Measurements from ENCODE around the gene ZNF827. TPM values are rescaled to one million over a fixed set of nuclear protein-coding genes. Genes with fewer than 3 reads are reported as not detected.

The ZNF827 gene
- polyA plus RNA-seq, 4 donors = 3.5 to 30.0 (median 7.5) TPM

GRCh38 chr4:145814246-145814645 is 124.4 kb downstream of the ZNF827 start:
- Histone ChIP-seq H3K27me3 (ENCODE audit: control insufficient read depth in 3 of 3, insufficient read depth in 3 of 3, low read length in 3 of 3) (no peaks in the 10 kb centered on the region), H3K9me3 (ENCODE audit: control insufficient read depth in 2 of 2, insufficient read depth in 1 of 2, low read depth in 1 of 2, low read length in 1 of 2) (peaks cover 0 to 5% of the 10 kb centered on the region in 2 donors), H3K4me1 (ENCODE audit: control insufficient read depth in 3 of 3, insufficient read depth in 2 of 3, low read depth in 1 of 3, low read length in 2 of 3) (no peaks in the 10 kb centered on the region), H3K4me3 (ENCODE audit: low read depth in 1 of 3, low read length in 3 of 3) (no peak overlapping the region), H3K27ac (ENCODE audit: low read depth in 1 of 3, low read length in 2 of 3) (no peak overlapping the region), H3K36me3 (ENCODE audit: control insufficient read depth in 3 of 3, insufficient read depth in 2 of 3, low read depth in 1 of 3, low read length in 3 of 3) (peaks cover 2 to 31% (median 4%) of the 10 kb centered on the region in 3 donors)
- WGBS, 3 donors = 88 to 100% (median 96%) methylated on average over 1 of the region's 1 CpG
- DNase-seq (no peak), FAIRE-seq (no peak)

- Histone ChIP-seq H3K27me3 (ENCODE audit: control insufficient read depth in 3 of 3, insufficient read depth in 3 of 3, low read length in 3 of 3) (no peaks in the 10 kb centered on the region), H3K9me3 (ENCODE audit: control insufficient read depth in 2 of 2, insufficient read depth in 1 of 2, low read depth in 1 of 2, low read length in 1 of 2) (peaks cover 0 to 5% of the 10 kb centered on the region in 2 donors), H3K4me3 (ENCODE audit: low read depth in 1 of 3, low read length in 3 of 3) (no peak overlapping the region), H3K36me3 (ENCODE audit: control insufficient read depth in 3 of 3, insufficient read depth in 2 of 3, low read depth in 1 of 3, low read length in 3 of 3) (peaks cover 2 to 36% (median 4%) of the 10 kb centered on the region in 3 donors), H3K27ac (ENCODE audit: low read depth in 1 of 3, low read length in 2 of 3) (no peak overlapping the region), H3K4me1 (ENCODE audit: control insufficient read depth in 3 of 3, insufficient read depth in 2 of 3, low read depth in 1 of 3, low read length in 2 of 3) (no peaks in the 10 kb centered on the region)
- WGBS, 3 donors = 94 to 97% (median 97%) methylated on average over 8 of the region's 8 CpGs
- no peak for DNase-seq
- no peak for FAIRE-seq
Measured at GRCh38 chr4:145812919-145813318, 125.7 kb downstream of the ZNF827 start.

- no peak overlapping the region for H3K27ac ChIP-seq (ENCODE audit: low read depth in 1 of 3, low read length in 2 of 3)
- H3K4me3 ChIP-seq (ENCODE audit: low read depth in 1 of 3, low read length in 3 of 3) = no peak overlapping the region
- no peaks in the 10 kb centered on the region for H3K4me1 ChIP-seq (ENCODE audit: control insufficient read depth in 3 of 3, insufficient read depth in 2 of 3, low read depth in 1 of 3, low read length in 2 of 3)
- WGBS, 3 donors = 88 to 92% (median 91%) methylated on average over 3 of the region's 3 CpGs
- H3K9me3 ChIP-seq (ENCODE audit: control insufficient read depth in 2 of 2, insufficient read depth in 1 of 2, low read depth in 1 of 2, low read length in 1 of 2) = peaks cover 0 to 5% of the 10 kb centered on the region in 2 donors
- DNase-seq = no peak
- no peaks in the 10 kb centered on the region for H3K27me3 ChIP-seq (ENCODE audit: control insufficient read depth in 3 of 3, insufficient read depth in 3 of 3, low read length in 3 of 3)
- no peak for FAIRE-seq
- peaks cover 0 to 34% (median 2%) of the 10 kb centered on the region in 3 donors for H3K36me3 ChIP-seq (ENCODE audit: control insufficient read depth in 3 of 3, insufficient read depth in 2 of 3, low read depth in 1 of 3, low read length in 3 of 3)
Measured at GRCh38 chr4:145808848-145809512, 129.6 kb downstream of the ZNF827 start.

GRCh38 chr4:145808021-145808650 is 130.5 kb downstream of the ZNF827 start:
- DNase-seq (peak; percentile 5 to 19), FAIRE-seq (no peak)
- Histone ChIP-seq H3K4me1 (ENCODE audit: control insufficient read depth in 3 of 3, insufficient read depth in 2 of 3, low read depth in 1 of 3, low read length in 2 of 3) (no peaks in the 10 kb centered on the region), H3K4me3 (ENCODE audit: low read depth in 1 of 3, low read length in 3 of 3) (no peak overlapping the region), H3K27me3 (ENCODE audit: control insufficient read depth in 3 of 3, insufficient read depth in 3 of 3, low read length in 3 of 3) (no peaks in the 10 kb centered on the region), H3K36me3 (ENCODE audit: control insufficient read depth in 3 of 3, insufficient read depth in 2 of 3, low read depth in 1 of 3, low read length in 3 of 3) (peaks cover 0 to 27% (median 4%) of the 10 kb centered on the region in 3 donors), H3K9me3 (ENCODE audit: control insufficient read depth in 2 of 2, insufficient read depth in 1 of 2, low read depth in 1 of 2, low read length in 1 of 2) (peaks cover 0 to 5% of the 10 kb centered on the region in 2 donors), H3K27ac (ENCODE audit: low read depth in 1 of 3, low read length in 2 of 3) (peak overlapping the region in 1 of 3 donors; percentile 45)
- WGBS, 3 donors = 36 to 40% (median 40%) methylated on average over 3 of the region's 3 CpGs

GRCh38 chr4:145805490-145805889 is 133.1 kb downstream of the ZNF827 start:
- no peaks in the 10 kb centered on the region for H3K4me1 ChIP-seq (ENCODE audit: control insufficient read depth in 3 of 3, insufficient read depth in 2 of 3, low read depth in 1 of 3, low read length in 2 of 3)
- peaks cover 0 to 5% of the 10 kb centered on the region in 2 donors for H3K9me3 ChIP-seq (ENCODE audit: control insufficient read depth in 2 of 2, insufficient read depth in 1 of 2, low read depth in 1 of 2, low read length in 1 of 2)
- FAIRE-seq = no peak
- H3K36me3 ChIP-seq (ENCODE audit: control insufficient read depth in 3 of 3, insufficient read depth in 2 of 3, low read depth in 1 of 3, low read length in 3 of 3) = peaks cover 0 to 18% (median 4%) of the 10 kb centered on the region in 3 donors
- H3K4me3 ChIP-seq (ENCODE audit: low read depth in 1 of 3, low read length in 3 of 3) = no peak overlapping the region
- WGBS, 3 donors = 74 to 84% (median 77%) methylated on average over 5 of the region's 5 CpGs
- H3K27ac ChIP-seq (ENCODE audit: low read depth in 1 of 3, low read length in 2 of 3) = peak overlapping the region in 1 of 3 donors; percentile 31
- peak in 1 of 2 donors; percentile 24 for DNase-seq
- no peaks in the 10 kb centered on the region for H3K27me3 ChIP-seq (ENCODE audit: control insufficient read depth in 3 of 3, insufficient read depth in 3 of 3, low read length in 3 of 3)

- DNase-seq (no peak), FAIRE-seq (no peak)
- WGBS, 3 donors = 63 to 87% (median 85%) methylated on average over 2 of the region's 2 CpGs
Measured at GRCh38 chr4:145804116-145804515, 134.5 kb downstream of the ZNF827 start.

GRCh38 chr4:145799223-145799622 is 139.4 kb downstream of the ZNF827 start:
- 74 to 86% (median 85%) methylated on average over 2 of the region's 2 CpGs for WGBS, 3 donors
- H3K4me3 ChIP-seq (ENCODE audit: low read depth in 1 of 3, low read length in 3 of 3) = no peak overlapping the region
- H3K27ac ChIP-seq (ENCODE audit: low read depth in 1 of 3, low read length in 2 of 3) = peak overlapping the region in 1 of 3 donors; percentile 52
- peaks cover 0 to 19% (median 6%) of the 10 kb centered on the region in 3 donors for H3K36me3 ChIP-seq (ENCODE audit: control insufficient read depth in 3 of 3, insufficient read depth in 2 of 3, low read depth in 1 of 3, low read length in 3 of 3)
- no peaks in the 10 kb centered on the region for H3K27me3 ChIP-seq (ENCODE audit: control insufficient read depth in 3 of 3, insufficient read depth in 3 of 3, low read length in 3 of 3)
- FAIRE-seq (no peak), DNase-seq (peak in 1 of 2 donors; percentile 52)
- H3K9me3 ChIP-seq (ENCODE audit: control insufficient read depth in 2 of 2, insufficient read depth in 1 of 2, low read depth in 1 of 2, low read length in 1 of 2) = no peaks in the 10 kb centered on the region
- H3K4me1 ChIP-seq (ENCODE audit: control insufficient read depth in 3 of 3, insufficient read depth in 2 of 3, low read depth in 1 of 3, low read length in 2 of 3) = peaks cover 0 to 8% (median 0%) of the 10 kb centered on the region in 3 donors

More at GRCh38 chr4:145804116-145804515, 134.5 kb downstream of the ZNF827 start:
- Histone ChIP-seq H3K27ac (ENCODE audit: low read depth in 1 of 3, low read length in 2 of 3) (no peak overlapping the region), H3K36me3 (ENCODE audit: control insufficient read depth in 3 of 3, insufficient read depth in 2 of 3, low read depth in 1 of 3, low read length in 3 of 3) (peaks cover 0 to 15% (median 4%) of the 10 kb centered on the region in 3 donors), H3K4me3 (ENCODE audit: low read depth in 1 of 3, low read length in 3 of 3) (no peak overlapping the region), H3K4me1 (ENCODE audit: control insufficient read depth in 3 of 3, insufficient read depth in 2 of 3, low read depth in 1 of 3, low read length in 2 of 3) (peaks cover 0 to 5% (median 0%) of the 10 kb centered on the region in 3 donors), H3K27me3 (ENCODE audit: control insufficient read depth in 3 of 3, insufficient read depth in 3 of 3, low read length in 3 of 3) (no peaks in the 10 kb centered on the region), H3K9me3 (ENCODE audit: control insufficient read depth in 2 of 2, insufficient read depth in 1 of 2, low read depth in 1 of 2, low read length in 1 of 2) (no peaks in the 10 kb centered on the region)

GRCh38 chr4:145797278-145797677 is 141.3 kb downstream of the ZNF827 start:
- H3K9me3 ChIP-seq (ENCODE audit: control insufficient read depth in 2 of 2, insufficient read depth in 1 of 2, low read depth in 1 of 2, low read length in 1 of 2) = no peaks in the 10 kb centered on the region
- DNase-seq = no peak
- H3K27me3 ChIP-seq (ENCODE audit: control insufficient read depth in 3 of 3, insufficient read depth in 3 of 3, low read length in 3 of 3) = no peaks in the 10 kb centered on the region
- H3K36me3 ChIP-seq (ENCODE audit: control insufficient read depth in 3 of 3, insufficient read depth in 2 of 3, low read depth in 1 of 3, low read length in 3 of 3) = peaks cover 0 to 21% (median 4%) of the 10 kb centered on the region in 3 donors
- H3K4me1 ChIP-seq (ENCODE audit: control insufficient read depth in 3 of 3, insufficient read depth in 2 of 3, low read depth in 1 of 3, low read length in 2 of 3) = peaks cover 0 to 8% (median 0%) of the 10 kb centered on the region in 3 donors
- FAIRE-seq = no peak
- H3K27ac ChIP-seq (ENCODE audit: low read depth in 1 of 3, low read length in 2 of 3) = no peak overlapping the region
- no peak overlapping the region for H3K4me3 ChIP-seq (ENCODE audit: low read depth in 1 of 3, low read length in 3 of 3)

Data from small intestine (tissue), 7 donors.